HepG2 (cell line): Measurements from ENCODE around the gene DLG2. TPM values are rescaled to one million over a fixed set of nuclear protein-coding genes. Genes with fewer than 3 reads are reported as not detected.

Experiments
- ATAC-seq: fragments of 200-7000 bp; cut with Tn5 transposase; 3 replicates; pipeline ENCODE4 v1.9.1; 2020; ENCODE audit warnings: mild to moderate bottlenecking, moderate library complexity
- BruUV-seq: library from RNA; stranded (reverse); fragments of 400-500 nt; replicated peaks from 2 replicates; lab custom pipeline; 2021; lab: Mats Ljungman, UMichigan
- CTCF ChIA-PET: fragments of 300-600 bp; formaldehyde crosslinking; extraction: SDS; loops from one replicate; lab custom pipeline; 2021; ENCODE audit warnings: low total read pairs, inconsistent platforms, low intra/inter-chr PET ratio; lab: Yijun Ruan, JAX
- POLR2A ChIA-PET: fragments of 350-600 bp; sonication (Branson Sonifier 250); formaldehyde crosslinking; loops from one replicate; lab custom pipeline; 2020; ENCODE audit warnings: antibody characterized with exemption, inconsistent platforms; lab: Yijun Ruan, JAX
- DNase-seq: peaks from one replicate; pipeline ENCODE4 v3.0.0-alpha.2; 2015; ENCODE audit warnings: low spot score
- FAIRE-seq: peaks from 3 replicates; lab custom pipeline; 2011; peaks lifted over from hg19 to GRCh38; lab: Jason Lieb, UNC
- H2AFZ ChIP-seq: one replicate; pipeline ENCODE4 v1.6.1; 2011; ENCODE audit warnings: low read length, inconsistent platforms
- H3K27ac ChIP-seq: fragments of 300-600 bp; 3 replicates; pipeline ENCODE4 v1.8.0; 2011; ENCODE audit warnings: mixed run types, mild to moderate bottlenecking, mixed read lengths, low read length, inconsistent platforms; ENCODE audit not compliant: insufficient read depth; ENCODE audit errors: extremely low read length
- H3K27me3 ChIP-seq, 2 experiments: fragments of 200-600 bp in 1 of 2; 2 replicates in 1 of 2; 3 replicates in 1 of 2; pipeline versions ENCODE4 v1.6.0 to v1.8.0; 2011; ENCODE audit warnings: low read length in 2 of 2, mild to moderate bottlenecking in 2 of 2, moderate library complexity in 2 of 2, inconsistent platforms in 1 of 2; ENCODE audit not compliant: insufficient read depth in 2 of 2, control insufficient read depth in 1 of 2
- H3K36me3 ChIP-seq, 2 experiments: fragments of 200-600 bp in 1 of 2; replicated peaks in 1 of 2; 2 replicates in 1 of 2; 3 replicates in 1 of 2; pipeline versions ENCODE4 v1.5.1 to v1.8.0; 2011; ENCODE audit warnings: low read length in 2 of 2, inconsistent platforms in 1 of 2; ENCODE audit not compliant: insufficient read depth in 2 of 2, control insufficient read depth in 1 of 2
- H3K4me1 ChIP-seq: 2 replicates; pipeline ENCODE4 v1.5.1; 2012; ENCODE audit warnings: low read length, inconsistent platforms; ENCODE audit not compliant: insufficient read depth
- H3K4me2 ChIP-seq: 2 replicates; pipeline ENCODE4 v1.6.0; 2011; ENCODE audit warnings: low read depth, low read length, inconsistent platforms
- H3K4me3 ChIP-seq, 3 experiments: fragments of 200-600 bp in 1 of 3; sonication (generic), shearing (Covaris generic) in 1 of 3; replicated peaks in 1 of 3; 2 replicates each; pipeline ENCODE4 v1.5.1; 2011 to 2016; ENCODE audit warnings: low read length in 3 of 3, inconsistent platforms in 2 of 3, low read depth in 2 of 3, mild to moderate bottlenecking in 2 of 3, control low read depth in 1 of 3, mixed read lengths in 1 of 3; ENCODE audit not compliant: insufficient read depth in 1 of 3
- H3K79me2 ChIP-seq: one replicate; pipeline ENCODE4 v1.6.1; 2011; ENCODE audit warnings: low read length, inconsistent platforms; ENCODE audit not compliant: insufficient read depth
- H3K9ac ChIP-seq: 2 replicates; pipeline ENCODE4 v1.6.0; 2011; ENCODE audit warnings: mild to moderate bottlenecking, low read depth, low read length, inconsistent platforms; ENCODE audit not compliant: insufficient read depth
- H3K9me3 ChIP-seq: 2 replicates; pipeline ENCODE4 v1.5.1; 2012; ENCODE audit warnings: mild to moderate bottlenecking, low read length
- H4K20me1 ChIP-seq: 2 replicates; pipeline ENCODE4 v1.6.0; 2011; ENCODE audit warnings: inconsistent platforms, mild to moderate bottlenecking, low read length, moderate library complexity; ENCODE audit not compliant: insufficient read depth
- ARNT ChIP-seq: fragments of 450-650 bp; IDR thresholded peaks from 2 replicates; pipeline ENCODE4 v1.6.1; 2017
- FOXM1 ChIP-seq: sonication (generic); formaldehyde crosslinking; IDR thresholded peaks from 2 replicates; pipeline ENCODE4 v1.5.0; 2020; ENCODE audit warnings: missing genetic modification reagents
- GABPA ChIP-seq, 2 experiments: IDR thresholded peaks; 2 replicates each; pipeline ENCODE4 v1.6.1; 2011 to 2016; ENCODE audit warnings: low read depth in 2 of 2, low read length in 1 of 2, missing biosample characterization in 1 of 2, missing genetic modification characterization in 1 of 2
- MTA1 ChIP-seq: sonication (generic); formaldehyde crosslinking; IDR thresholded peaks from 2 replicates; pipeline ENCODE4 v1.4.0; 2020; ENCODE audit warnings: missing genetic modification reagents, mild to moderate bottlenecking, borderline replicate concordance
- NR2F2 ChIP-seq: IDR thresholded peaks from 2 replicates; pipeline ENCODE4 v1.6.1; 2012; ENCODE audit warnings: low read depth, inconsistent platforms, borderline replicate concordance
- SKI ChIP-seq: fragments of 450-650 bp; IDR thresholded peaks from one replicate; pipeline ENCODE4 v1.6.1; 2018; ENCODE audit warnings: mild to moderate bottlenecking; ENCODE audit not compliant: partially characterized antibody
- XRCC5 ChIP-seq: fragments of 200-400 bp; formaldehyde crosslinking; optimal IDR thresholded peaks from 2 replicates; pipeline ENCODE3; 2017; ENCODE audit warnings: mild to moderate bottlenecking, low read length
- ZFP36L2 ChIP-seq: sonication (generic); formaldehyde crosslinking; IDR thresholded peaks from 2 replicates; pipeline ENCODE4 v1.4.0; 2020; ENCODE audit warnings: missing genetic modification reagents
- ZNF275 ChIP-seq: sonication (generic); formaldehyde crosslinking; IDR thresholded peaks from 2 replicates; pipeline ENCODE4 v1.8.0; 2022; ENCODE audit warnings: missing genetic modification reagents, mild to moderate bottlenecking, inconsistent platforms, borderline replicate concordance
- ZNF281 ChIP-seq: sonication (generic); formaldehyde crosslinking; IDR thresholded peaks from 2 replicates; pipeline ENCODE4 v1.4.0; 2020; ENCODE audit warnings: missing genetic modification reagents, borderline replicate concordance
- WGBS: methylation state at CpG from one replicate; pipeline ENCODE4 v1.1.6; 2017; ENCODE audit warnings: low lambda C conversion rate; 5-methylcytosine and 5-hydroxymethylcytosine counted together
- in situ Hi-C: cut with HindIII; loops from 2 replicates; pipeline ENCODE4 v1.10.0; 2017; ENCODE audit warnings: low pct_unique_long_range_greater_than_20kb; ENCODE audit not compliant: extremely low pct_ligation_motif_present
- intact Hi-C: fragments of 100-400 bp; cut with micrococcal nuclease; formaldehyde crosslinking; loops from one replicate; pipeline ENCODE4 v1.10.0; 2022; ENCODE audit not compliant: unreplicated experiment
- polyA plus RNA-seq, 8 experiments: library from polyadenylated mRNA; depleted of rRNA in 3 of 8; stranded (reverse) in 7 of 8; unstranded in 1 of 8; fragments of >200 nt; fragmentation: Illumina TruSeq in 4 of 8; extraction: Trizol in 4 of 8; gene quantifications; 2 replicates each; pipeline versions ENCODE4 v1.2.1 to v1.2.3, GENCODE V29; 2011 to 2016; ENCODE audit warnings: low read depth in 4 of 8, missing spikeins in 1 of 8, mixed read lengths in 1 of 8; ENCODE audit not compliant: insufficient read depth in 1 of 8
- total RNA-seq, 5 experiments: library from RNA; depleted of rRNA; stranded (reverse); fragments of >200 nt; fragmentation: Illumina TruSeq; extraction: Trizol; gene quantifications; 2 replicates each; pipeline ENCODE4 v1.2.3, GENCODE V29; 2016; ENCODE audit warnings: low read depth in 1 of 5
- TF ChIP-seq, protein P1 (sequence below): sonication (generic); formaldehyde crosslinking; IDR thresholded peaks from 2 replicates; pipeline ENCODE4 v1.4.0; 2020; ENCODE audit warnings: missing genetic modification reagents
- TF ChIP-seq, protein P2 (sequence below): sonication (generic); formaldehyde crosslinking; IDR thresholded peaks from 2 replicates; pipeline ENCODE4 v1.5.0; 2020; ENCODE audit warnings: missing genetic modification reagents, mild to moderate bottlenecking, borderline replicate concordance

DLG2 gene
- total and polyA plus RNA-seq, 2 of the 13 experiments (the other 11 are each of a cell fraction or from before 2014, with no cell fraction given) = 0.46 to 1.0 TPM

GRCh38 chr11:83693306-83693992 is 1933.7 kb downstream of the DLG2 start:
- Histone ChIP-seq H3K36me3 (no peaks in the 10 kb centered on the region), H4K20me1 (no peaks in the 10 kb centered on the region), H3K9ac (no peak overlapping the region), H3K4me1 (no peaks in the 10 kb centered on the region), H2AFZ (no peak overlapping the region), H3K27ac (no peak overlapping the region), H3K9me3 (no peaks in the 10 kb centered on the region), H3K4me2 (no peak overlapping the region), H3K79me2 (no peaks in the 10 kb centered on the region), H3K27me3 (no peaks in the 10 kb centered on the region), H3K4me3 (no peak overlapping the region)
- TF ChIP-seq ZNF281 (CRISPR knock-in tag) (no peak), ZFP36L2 (no peak), GABPA (IDR thresholded peaks at IDR 0.05; ENCODE audit: low read depth, low read length) (no peak), GABPA (CRISPR knock-in tag; IDR thresholded peaks at IDR 0.05; ENCODE audit: low read depth) (no peak), FOXM1 (no peak), ARNT (no peak), XRCC5 (no peak), NR2F2 (no peak), ZNF275 (no peak), SKI (no peak), MTA1 (CRISPR knock-in tag) (no peak)
- TF ChIP-seq, protein P1, sequence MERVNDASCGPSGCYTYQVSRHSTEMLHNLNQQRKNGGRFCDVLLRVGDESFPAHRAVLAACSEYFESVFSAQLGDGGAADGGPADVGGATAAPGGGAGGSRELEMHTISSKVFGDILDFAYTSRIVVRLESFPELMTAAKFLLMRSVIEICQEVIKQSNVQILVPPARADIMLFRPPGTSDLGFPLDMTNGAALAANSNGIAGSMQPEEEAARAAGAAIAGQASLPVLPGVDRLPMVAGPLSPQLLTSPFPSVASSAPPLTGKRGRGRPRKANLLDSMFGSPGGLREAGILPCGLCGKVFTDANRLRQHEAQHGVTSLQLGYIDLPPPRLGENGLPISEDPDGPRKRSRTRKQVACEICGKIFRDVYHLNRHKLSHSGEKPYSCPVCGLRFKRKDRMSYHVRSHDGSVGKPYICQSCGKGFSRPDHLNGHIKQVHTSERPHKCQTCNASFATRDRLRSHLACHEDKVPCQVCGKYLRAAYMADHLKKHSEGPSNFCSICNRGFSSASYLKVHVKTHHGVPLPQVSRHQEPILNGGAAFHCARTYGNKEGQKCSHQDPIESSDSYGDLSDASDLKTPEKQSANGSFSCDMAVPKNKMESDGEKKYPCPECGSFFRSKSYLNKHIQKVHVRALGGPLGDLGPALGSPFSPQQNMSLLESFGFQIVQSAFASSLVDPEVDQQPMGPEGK (CRISPR knock-in tag) = no peak
- TF ChIP-seq, protein P2, sequence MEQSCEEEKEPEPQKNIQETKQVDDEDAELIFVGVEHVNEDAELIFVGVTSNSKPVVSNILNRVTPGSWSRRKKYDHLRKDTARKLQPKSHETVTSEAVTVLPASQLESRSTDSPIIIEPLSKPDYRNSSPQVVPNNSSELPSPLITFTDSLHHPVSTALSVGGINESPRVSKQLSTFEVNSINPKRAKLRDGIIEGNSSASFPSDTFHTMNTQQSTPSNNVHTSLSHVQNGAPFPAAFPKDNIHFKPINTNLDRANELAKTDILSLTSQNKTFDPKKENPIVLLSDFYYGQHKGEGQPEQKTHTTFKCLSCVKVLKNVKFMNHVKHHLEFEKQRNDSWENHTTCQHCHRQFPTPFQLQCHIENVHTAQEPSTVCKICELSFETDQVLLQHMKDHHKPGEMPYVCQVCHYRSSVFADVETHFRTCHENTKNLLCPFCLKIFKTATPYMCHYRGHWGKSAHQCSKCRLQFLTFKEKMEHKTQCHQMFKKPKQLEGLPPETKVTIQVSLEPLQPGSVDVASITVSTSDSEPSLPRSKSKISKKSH (CRISPR knock-in tag) = no peak
- BruUV-seq = no TSS peak
- ATAC-seq (no peak), FAIRE-seq (no peak), DNase-seq (no peak)
- in situ Hi-C loops (no loop called here), intact Hi-C loops (no loop called here)
- CTCF ChIA-PET = no interaction called here
- POLR2A ChIA-PET = no interaction called here
- 44% methylated on average over 8 of the region's 8 CpGs for WGBS
